ENCODE measurements around the gene ELOVL5.
"Not testable (repeated sequence)": the region's sequence is repeated elsewhere in the genome, so short reads cannot be mapped to it uniquely, and the experiment has no call there.

The ELOVL5 gene

GRCh38 chr6:53305506-53306005, 43.2 kb downstream of the ELOVL5 start:
- not testable (repeated sequence) for DNase-seq (ENCODE audit: low spot score)

DNA sequence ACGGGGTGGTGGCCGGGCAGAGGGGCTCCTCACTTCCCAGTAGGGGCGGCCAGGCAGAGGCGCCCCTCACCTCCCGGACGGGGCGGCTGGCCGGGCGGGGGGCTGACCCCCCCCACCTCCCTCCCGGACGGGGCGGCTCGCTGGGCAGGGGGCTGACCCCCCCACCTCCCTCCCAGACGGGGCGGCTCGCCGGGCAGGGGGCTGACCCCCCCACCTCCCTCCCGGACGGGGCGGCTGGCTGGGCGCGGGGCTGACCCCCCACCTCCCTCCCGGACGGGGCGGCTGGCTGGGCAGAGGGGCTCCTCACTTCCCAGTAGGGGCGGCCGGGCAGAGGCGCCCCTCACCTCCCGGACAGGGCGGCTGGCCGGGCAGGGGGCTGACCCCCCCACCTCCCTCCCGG, 43.8 kb downstream of the ELOVL5 start:
- not testable (repeated sequence) for DNase-seq (ENCODE audit: low spot score)

DNA sequence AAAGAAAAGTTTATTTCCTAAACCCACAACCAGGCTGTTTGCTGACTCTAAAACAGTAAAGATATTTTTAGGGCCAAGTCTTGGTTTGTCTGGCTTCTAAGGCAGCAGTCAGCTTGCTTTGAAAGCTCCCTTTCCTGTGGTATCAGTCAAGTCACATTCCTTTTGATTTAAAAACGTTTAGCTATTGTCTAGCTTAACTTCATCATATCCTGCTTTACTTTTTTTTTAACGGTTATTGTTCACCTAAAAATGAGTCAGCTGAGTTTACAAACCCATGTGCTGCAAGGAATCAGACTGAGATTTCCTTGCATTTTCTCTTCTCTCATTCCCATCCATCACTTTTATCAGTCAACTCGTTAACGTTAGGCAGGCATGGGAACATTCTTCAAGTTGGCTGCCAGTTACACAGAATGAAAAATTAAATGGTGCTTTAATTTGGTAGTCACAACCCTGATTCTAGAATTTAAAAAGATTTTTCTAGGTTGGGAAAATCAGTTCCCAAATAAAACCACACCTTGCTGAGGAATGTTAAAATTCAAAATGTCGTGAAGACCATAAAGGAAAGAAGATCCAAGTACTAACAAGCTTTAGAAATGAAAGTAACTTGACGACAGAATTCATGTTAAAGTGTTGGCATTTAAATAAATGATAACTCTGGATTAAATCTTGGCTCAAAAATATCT, 45.9 kb downstream of the ELOVL5 start:
- no peak for DNase-seq (ENCODE audit: low spot score)

DNA sequence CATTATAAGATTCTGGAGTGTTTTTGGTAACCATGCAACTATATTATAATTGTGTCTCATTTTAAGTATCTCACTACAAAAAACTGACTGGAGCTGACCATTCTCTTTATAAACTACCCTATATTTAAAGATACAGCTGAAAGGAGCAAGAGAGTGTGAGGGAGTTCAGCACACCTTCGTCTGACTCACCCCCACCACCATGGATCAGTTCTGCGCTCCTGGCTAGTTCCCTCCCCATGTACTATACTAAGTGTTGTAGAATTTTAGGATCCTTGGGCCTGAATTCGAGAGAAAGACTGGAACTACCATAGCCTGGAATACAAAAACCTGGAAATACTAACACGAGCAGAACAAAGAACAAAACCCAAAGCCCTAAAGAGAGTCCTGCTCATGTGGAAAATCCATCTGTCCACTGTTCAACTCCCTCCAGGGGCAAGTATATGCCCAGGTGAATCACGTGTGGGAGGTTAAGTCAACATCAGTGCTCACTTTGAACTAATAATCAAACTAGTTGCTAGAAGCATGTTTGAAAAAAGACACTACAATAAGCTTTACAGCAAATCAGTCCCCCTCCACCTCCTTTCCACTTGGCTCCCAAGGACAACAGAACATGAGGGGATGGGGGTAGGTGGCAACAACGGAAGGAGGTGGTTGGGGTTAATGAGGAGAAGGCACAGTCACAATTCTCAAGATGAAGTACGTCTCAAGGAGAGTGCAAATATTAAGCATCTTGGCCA, 46.8 kb downstream of the ELOVL5 start:
- DNase-seq (ENCODE audit: low spot score), result no peak

GRCh38 chr6:53300656-53301551, 47.8 kb downstream of the ELOVL5 start:
- peak; percentile 95 for DNase-seq (ENCODE audit: low spot score)

- DNase-seq (ENCODE audit: low spot score), result no peak
Measured at GRCh38 chr6:53299331-53300005, 49.3 kb downstream of the ELOVL5 start.

- DNase-seq (ENCODE audit: low spot score), result no peak
Measured at GRCh38 chr6:53297004-53297403, 51.7 kb downstream of the ELOVL5 start.

- DNase-seq (ENCODE audit: low spot score), result no peak
Measured at GRCh38 chr6:53295176-53295575, 53.6 kb downstream of the ELOVL5 start.

DNA sequence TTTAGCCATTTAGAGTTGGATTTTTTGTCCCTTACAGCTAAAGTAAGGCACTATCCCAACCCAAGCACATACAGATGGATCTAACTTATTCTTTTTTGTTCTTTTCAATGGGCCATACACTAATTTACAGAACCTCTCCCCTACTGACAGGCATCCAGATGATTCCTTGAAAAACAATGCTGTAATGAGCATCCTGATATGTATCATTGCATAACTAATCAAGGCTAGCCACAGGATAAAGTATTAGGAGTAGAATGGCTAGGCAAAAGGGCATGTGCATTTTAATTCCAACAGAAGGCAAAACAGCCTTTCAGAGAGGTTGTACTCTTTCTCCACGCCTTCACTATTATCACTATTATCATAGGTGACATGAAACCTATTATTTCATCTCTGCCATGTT, 54.1 kb downstream of the ELOVL5 start:
- no peak for DNase-seq (ENCODE audit: low spot score)

- DNase-seq (ENCODE audit: low spot score), result no peak
Measured at GRCh38 chr6:53294095-53294494, 54.7 kb downstream of the ELOVL5 start.

DNA sequence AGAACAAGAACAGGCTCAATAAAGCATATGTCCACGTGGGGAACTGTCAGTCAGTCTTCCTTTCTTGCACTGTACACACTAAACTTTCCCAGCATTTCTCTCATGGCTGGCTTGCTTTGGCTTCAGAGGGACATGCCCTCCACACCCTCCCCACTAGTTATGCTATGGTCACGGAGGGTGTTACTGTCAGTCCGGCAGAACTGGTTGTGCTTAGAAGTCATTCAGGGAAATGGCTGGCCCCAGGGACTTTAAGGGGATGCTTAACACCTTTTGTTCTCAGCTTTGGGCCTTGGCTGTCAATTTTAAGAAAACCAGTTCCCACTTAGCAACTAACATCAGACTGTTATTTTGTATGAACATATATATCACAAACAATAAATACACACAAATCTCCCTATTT, 55.1 kb downstream of the ELOVL5 start:
- no peak for DNase-seq (ENCODE audit: low spot score)

- no peak for DNase-seq (ENCODE audit: low spot score)
Measured at GRCh38 chr6:53290537-53291510, 57.9 kb downstream of the ELOVL5 start.

- peak; percentile 57 for DNase-seq (ENCODE audit: low spot score)
Measured at GRCh38 chr6:53287336-53288225, 61.2 kb downstream of the ELOVL5 start.

- no peak for DNase-seq (ENCODE audit: low spot score)
Measured at GRCh38 chr6:53284901-53285300, 63.8 kb downstream of the ELOVL5 start.

DNA sequence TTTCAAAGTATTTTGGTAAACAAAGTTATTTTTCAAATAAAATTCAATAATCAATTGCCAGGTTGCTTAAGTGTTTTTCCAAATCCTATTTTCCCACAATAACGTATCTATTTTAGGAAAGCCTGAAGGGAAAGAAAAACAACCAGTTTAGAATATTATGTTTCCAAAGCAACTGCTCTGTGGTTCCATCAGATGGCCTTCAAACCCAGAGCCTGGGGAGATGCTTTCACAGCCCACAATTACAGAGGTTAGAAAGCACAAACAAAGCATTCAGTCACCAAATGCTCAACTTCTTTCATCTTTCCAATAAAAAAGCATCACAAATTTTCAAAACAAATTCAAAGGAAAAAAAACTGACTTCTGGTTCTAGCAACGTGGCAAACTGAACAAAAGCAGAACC, 66.0 kb downstream of the ELOVL5 start:
- peak; percentile 72 for DNase-seq (ENCODE audit: low spot score)

DNA sequence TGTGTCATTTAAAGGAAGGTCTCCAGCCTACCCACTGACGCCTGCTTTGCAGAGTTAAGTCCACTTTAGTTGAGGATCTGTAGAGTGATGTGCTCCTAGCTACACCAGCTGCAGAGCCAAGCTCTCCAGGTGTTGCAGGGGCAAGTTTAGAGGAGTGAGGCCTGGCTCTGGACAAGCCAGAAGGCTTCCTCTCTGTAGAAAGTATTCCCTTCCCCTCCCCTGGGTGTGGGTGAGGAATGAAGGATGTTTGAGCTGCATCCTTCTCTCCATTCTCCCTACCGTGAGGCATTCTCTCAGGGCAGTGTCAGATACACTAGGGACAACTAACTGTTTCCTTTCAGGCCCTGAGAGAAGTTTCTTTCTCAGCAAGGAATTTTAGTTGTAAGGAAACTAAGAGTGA, 66.5 kb downstream of the ELOVL5 start:
- DNase-seq (ENCODE audit: low spot score), result no peak

DNA sequence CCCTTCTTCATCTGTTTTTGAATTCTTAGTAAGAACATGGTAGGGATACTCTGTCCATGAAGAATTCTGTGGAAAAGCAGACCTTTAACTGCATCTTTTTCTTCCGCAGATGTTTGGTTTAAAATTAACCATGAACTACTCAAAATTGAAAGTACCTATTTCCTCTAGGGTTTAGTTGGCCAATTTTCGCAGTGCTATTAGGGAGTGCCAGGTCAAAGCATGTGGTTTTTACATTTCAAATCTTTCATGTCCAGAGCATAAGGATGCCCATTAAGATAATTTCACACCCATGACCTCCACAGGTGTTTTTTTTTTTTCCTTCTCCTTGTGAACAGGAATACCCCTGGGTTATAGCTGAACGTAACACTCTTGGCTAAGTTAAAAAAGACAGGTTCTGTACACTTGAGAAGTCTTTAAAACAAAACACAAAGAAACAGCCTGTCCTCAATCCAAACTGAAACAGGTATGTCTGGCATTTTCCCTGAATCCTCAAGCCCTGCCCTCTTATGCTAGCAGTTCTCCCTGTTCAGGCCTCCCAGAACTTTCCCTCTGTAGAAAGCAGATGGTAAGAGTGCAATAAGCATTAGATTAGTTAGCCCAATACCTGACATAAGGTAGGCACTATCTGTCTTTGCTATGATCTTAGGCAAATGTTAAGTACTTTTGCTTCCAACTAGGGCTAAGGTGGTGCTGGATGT, 67.1 kb downstream of the ELOVL5 start:
- DNase-seq (ENCODE audit: low spot score), result no peak

GRCh38 chr6:53280207-53280606, 68.5 kb downstream of the ELOVL5 start:
- DNase-seq (ENCODE audit: low spot score), result no peak

- DNase-seq (ENCODE audit: low spot score), result no peak
Measured at GRCh38 chr6:53279293-53279692, 69.5 kb downstream of the ELOVL5 start.
